Activated naive CD4-positive, alpha-beta T cell treated with anti-CD3 and anti-CD28 coated beads, Interleukin-2, amount 50 U/mL, for 16 hours (primary cell): ENCODE data around the gene ANGEL2.
A peak's percentile ranks its signal among the peaks of the same experiment; 100 is the strongest.
"Not testable (repeated sequence)": the region's sequence is repeated elsewhere in the genome, so short reads cannot be mapped to it uniquely, and the experiment has no call there.

Experiments
- DNase-seq: peaks from one replicate; pipeline ENCODE4 v3.0.0-alpha.2; 2020

ANGEL2 gene

GRCh38 chr1:213015099-213016050, at the start of gene ANGEL2:
TSS of gene ANGEL2 (minus strand) at chr1:213015867. CDS start at chr1:213015671, 196 bp downstream.
- peak; percentile 97 for DNase-seq

GRCh38 chr1:213061263-213061662, 45.6 kb upstream of the ANGEL2 start:
- no peak for DNase-seq

- DNase-seq: no peak
Measured at GRCh38 chr1:213060836-213061235, 45.2 kb upstream of the ANGEL2 start.

GRCh38 chr1:213057264-213058059, 41.8 kb upstream of the ANGEL2 start:
- no peak for DNase-seq

- no peak for DNase-seq
Measured at GRCh38 chr1:213055767-213056166, 40.1 kb upstream of the ANGEL2 start.

GRCh38 chr1:213054733-213055591, 39.3 kb upstream of the ANGEL2 start:
- no peak for DNase-seq

- no peak for DNase-seq
Measured at GRCh38 chr1:213054142-213054541, 38.5 kb upstream of the ANGEL2 start.

GRCh38 chr1:213053455-213053854, 37.8 kb upstream of the ANGEL2 start:
- DNase-seq: no peak

- no peak for DNase-seq
Measured at GRCh38 chr1:213051881-213052202, 36.2 kb upstream of the ANGEL2 start.

GRCh38 chr1:213051127-213051880, 35.6 kb upstream of the ANGEL2 start, which contains the start of gene RPS6KC1:
TSS of gene RPS6KC1 (plus strand) at chr1:213051241. CDS start at chr1:213051405, 164 bp downstream.
- DNase-seq: peak; percentile 87

- DNase-seq: no peak
Measured at GRCh38 chr1:213050745-213051126, 35.1 kb upstream of the ANGEL2 start.

- no peak for DNase-seq
Measured at GRCh38 chr1:213049232-213049631, 33.6 kb upstream of the ANGEL2 start.

- not testable (repeated sequence) for DNase-seq
Measured at GRCh38 chr1:213045321-213046226, 29.9 kb upstream of the ANGEL2 start.

GRCh38 chr1:213041443-213041842, 25.8 kb upstream of the ANGEL2 start:
- no peak for DNase-seq

GRCh38 chr1:213035573-213035972, 19.9 kb upstream of the ANGEL2 start:
- DNase-seq: no peak

GRCh38 chr1:213034713-213035112, 19.0 kb upstream of the ANGEL2 start:
- DNase-seq: no peak

GRCh38 chr1:213032651-213033050, 17.0 kb upstream of the ANGEL2 start:
- no peak for DNase-seq

- DNase-seq: not testable (repeated sequence)
Measured at GRCh38 chr1:213027024-213027423, 11.4 kb upstream of the ANGEL2 start.

- DNase-seq: no peak
Measured at GRCh38 chr1:213020016-213020415, 4.3 kb upstream of the ANGEL2 start.

GRCh38 chr1:213019450-213019849, 3.8 kb upstream of the ANGEL2 start:
- DNase-seq: no peak
